ENCODE results near the gene EZH2. TPM values are rescaled to one million over a fixed set of nuclear protein-coding genes. Genes with fewer than 3 reads are reported as not detected.

EZH2 gene
- total RNA-seq, 2 experiments from 2014 or later = 112 to 114 TPM

GRCh38 chr7:148914208-148914777 lies 30.2 kb upstream of the EZH2 start:
- Mint-ChIP-seq H3K27me3 (no peaks in the 10 kb centered on the region), H3K4me1 (ENCODE audit: low read depth) (peaks cover 74% of the 10 kb centered on the region), H3K27ac (peak overlapping the region; percentile 99), H3K9me3 (peaks cover 3% of the 10 kb centered on the region), H3K4me3 (peak overlapping the region; percentile 63), H3K36me3 (ENCODE audit: low read depth) (peaks cover 8% of the 10 kb centered on the region)
- intact Hi-C loops (cut with micrococcal nuclease) = loop anchor here (5.0 kb wide), 1 partner anchor 42 kb away; no protein-coding TSS in a partner anchor
- no peak for TF ChIP-seq CTCF (IDR thresholded peaks at IDR 0.05)
- peak; percentile 50 for ATAC-seq
- ChIA-PET CTCF (interaction anchor here (1.0 to 5.1 kb wide), 6 partner anchors 9 to 50 kb away, joined by 3 to 38 read pairs (median 7); no protein-coding TSS in a partner anchor), POLR2A (interaction anchor here (1.0 to 8.7 kb wide), 15 partner anchors 9 to 215 kb away, joined by 3 to 107 read pairs (median 7); partner anchors contain the start of genes CUL1 and EZH2)
- DNase-seq = peak; percentile 77

GRCh38 chr7:148912758-148913541 lies 28.9 kb upstream of the EZH2 start:
- Mint-ChIP-seq H3K27me3 (no peaks in the 10 kb centered on the region), H3K9me3 (peaks cover 3% of the 10 kb centered on the region), H3K36me3 (ENCODE audit: low read depth) (peaks cover 8% of the 10 kb centered on the region), H3K4me3 (peak overlapping the region; percentile 63), H3K27ac (peak overlapping the region; percentile 99), H3K4me1 (ENCODE audit: low read depth) (peaks cover 71% of the 10 kb centered on the region)
- peak; percentile 86 for DNase-seq
- CTCF ChIA-PET = interaction anchor here (0.7 to 5.1 kb wide), 11 partner anchors 10 to 57 kb away, joined by 3 to 38 read pairs (median 6); partner anchors contain the start of gene EZH2
- intact Hi-C loops (cut with micrococcal nuclease) = loop anchor here (1.0 to 5.0 kb wide), 4 partner anchors 13 to 41 kb away; partner anchors contain the start of gene EZH2
- TF ChIP-seq CTCF (IDR thresholded peaks at IDR 0.05) = no peak
- POLR2A ChIA-PET = interaction anchor here (1.0 to 8.7 kb wide), 17 partner anchors 9 to 406 kb away, joined by 3 to 107 read pairs (median 6); partner anchors contain the start of genes CUL1, EZH2 and PDIA4
- peak; percentile 64 for ATAC-seq

GRCh38 chr7:148912151-148912550 lies 28.1 kb upstream of the EZH2 start:
- intact Hi-C loops (cut with micrococcal nuclease) = loop anchor here (5.0 kb wide), 1 partner anchor 40 kb away; no protein-coding TSS in a partner anchor
- Mint-ChIP-seq H3K9me3 (peaks cover 3% of the 10 kb centered on the region), H3K4me1 (ENCODE audit: low read depth) (peaks cover 71% of the 10 kb centered on the region), H3K4me3 (peak overlapping the region; percentile 63), H3K27me3 (no peaks in the 10 kb centered on the region), H3K27ac (peak overlapping the region; percentile 99), H3K36me3 (ENCODE audit: low read depth) (peaks cover 8% of the 10 kb centered on the region)
- ChIA-PET CTCF (interaction anchor here (1.0 to 5.1 kb wide), 7 partner anchors 9 to 56 kb away, joined by 3 to 38 read pairs (median 8); partner anchors contain the start of gene EZH2), POLR2A (interaction anchor here (1.4 to 8.7 kb wide), 7 partner anchors 9 to 70 kb away, joined by 6 to 107 read pairs (median 10); partner anchors contain the start of gene EZH2)
- DNase-seq = peak; percentile 26
- ATAC-seq = no peak
- no peak for TF ChIP-seq CTCF (IDR thresholded peaks at IDR 0.05)

- Mint-ChIP-seq H3K27me3 (no peaks in the 10 kb centered on the region), H3K36me3 (ENCODE audit: low read depth) (peaks cover 8% of the 10 kb centered on the region), H3K4me1 (ENCODE audit: low read depth) (peaks cover 69% of the 10 kb centered on the region), H3K4me3 (peak overlapping the region; percentile 63), H3K9me3 (peaks cover 3% of the 10 kb centered on the region), H3K27ac (peak overlapping the region; percentile 99)
- ChIA-PET CTCF (interaction anchor here (0.8 to 5.1 kb wide), 6 partner anchors 8 to 55 kb away, joined by 3 to 38 read pairs (median 6); partner anchors contain the start of gene EZH2), POLR2A (interaction anchor here (0.8 to 8.7 kb wide), 5 partner anchors 18 to 76 kb away, joined by 3 to 107 read pairs (median 7); partner anchors contain the start of gene EZH2)
- no peak for ATAC-seq
- no peak for TF ChIP-seq CTCF (IDR thresholded peaks at IDR 0.05)
- intact Hi-C loops (cut with micrococcal nuclease) = loop anchor here (5.0 kb wide), 1 partner anchor 39 kb away; no protein-coding TSS in a partner anchor
- DNase-seq = peak; percentile 31
Observed at GRCh38 chr7:148911626-148912025, 27.5 kb upstream of the EZH2 start.
